Pancreas (tissue), 10 donors: Measurements from ENCODE around the gene SLC43A3. TPM values are rescaled to one million over a fixed set of nuclear protein-coding genes. Genes with fewer than 3 reads are reported as not detected.

Source experiments
- ATAC-seq, 4 donors: fragments of 200-7000 bp; cut with Tn5 transposase; one replicate each; pipeline versions ENCODE4 v1.8.0 to v1.9.1; 2020; ENCODE audit warnings: mild to moderate bottlenecking in 4 of 4, moderate library complexity in 4 of 4
- DNase-seq, 6 donors: peaks; one replicate each; pipeline ENCODE4 v3.0.0-alpha.2; 2020
- FAIRE-seq: peaks from 2 replicates; lab custom pipeline; 2012; peaks lifted over from hg19 to GRCh38; lab: Jason Lieb, UNC
- H3K27ac ChIP-seq, 4 donors: fragments of 200-600 bp; sonication (generic); 1 replicate in 3 of 4; 2 replicates in 1 of 4; pipeline versions ENCODE4 v1.5.0 to v1.8.0; 2020
- H3K27me3 ChIP-seq, 4 donors: fragments of 200-600 bp; one replicate each; pipeline ENCODE4 v1.8.0; 2021
- H3K36me3 ChIP-seq, 3 donors: fragments of 200-600 bp; sonication (generic) in 1 of 3; one replicate each; pipeline versions ENCODE4 v1.5.0 to v1.8.0; 2020 to 2021
- H3K4me1 ChIP-seq, 3 donors: fragments of 200-600 bp; one replicate each; pipeline ENCODE4 v1.8.0; 2021
- H3K4me3 ChIP-seq, 4 donors: fragments of 200-600 bp; sonication (generic) in 2 of 4; one replicate each; pipeline versions ENCODE4 v1.5.0 to v1.8.0; 2020 to 2021
- H3K9me3 ChIP-seq, 4 donors: fragments of 200-600 bp; one replicate each; pipeline ENCODE4 v1.8.0; 2021
- WGBS, 2 donors: extraction: QIAGEN DNeasy Blood & Tissue Kit; methylation state at CpG; one replicate each; pipeline ENCODE4 v1.1.7; 2013; 5-methylcytosine and 5-hydroxymethylcytosine counted together
- intact Hi-C, 3 donors: fragments of 100-400 bp; cut with DNase I; formaldehyde crosslinking; loops; one replicate each; pipeline versions ENCODE4 v1.11.1 to v1.14.2; 2022
- polyA plus RNA-seq, 2 donors: library from polyadenylated mRNA; stranded (reverse); fragments of 200-250 nt; gene quantifications; one replicate each; pipeline ENCODE4 v1.2.3, GENCODE V29; 2013
- total RNA-seq, 6 donors: library from RNA; stranded (reverse); fragmentation: NEBNext Ultra II Directional in 4 of 6; extraction: Animal tissue kit (Norgen Biotek cat#: 25700) in 4 of 6; gene quantifications; one replicate each; pipeline versions ENCODE4 v1.2.1 to v1.2.4, GENCODE V29; 2021 to 2023
- TF ChIP-seq, protein P1 (sequence below), 4 donors: fragments of 200-600 bp; sonication (generic) in 3 of 4; IDR thresholded peaks; one replicate each; pipeline versions ENCODE4 v1.5.0 to v1.8.0; 2021; ENCODE audit warnings: antibody characterized with exemption in 4 of 4
- donor health status: healthy with polysubstance abuse.
- donor health status: DM: no; HTN: no; CAD: no; lungs with moderate emphysema.
- donor health status: DM: no; HTN: no; CAD: no.
- donor health status: control.
- donor health status: control.
- donor health status: Bipolar disorder and iron deficiency.
- donor health status: DM: yes; HTN: yes; CAD: no.
- donor health status: DM: no; HTN: no; CAD: no.
- donor health status: DM: no; HTN: no; CAD: no.
- donor health status: DM: yes; HTN: yes; CAD: no.

Gene SLC43A3
- total and polyA plus RNA-seq, 8 donors = 6.7 to 34.9 (median 13.7) TPM

DNA sequence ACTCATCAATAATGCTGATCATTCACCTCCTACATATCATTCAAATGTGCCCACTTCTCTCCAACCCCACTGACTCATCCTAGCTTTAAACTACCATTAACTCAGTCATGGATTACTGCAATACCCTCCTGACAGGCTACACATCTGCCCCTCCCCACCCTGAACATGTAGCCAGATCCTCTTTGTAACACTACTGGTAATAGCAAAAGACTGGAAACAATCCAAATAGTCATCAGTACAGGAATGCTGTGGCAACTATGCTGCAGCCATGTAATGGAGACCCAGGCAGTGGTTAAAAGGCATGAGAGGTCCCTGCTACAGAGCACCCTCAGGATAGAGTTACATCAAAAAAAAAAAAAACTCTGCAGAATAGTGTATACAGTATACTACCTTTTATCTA lies 16.6 kb downstream of the SLC43A3 start:
- H3K27me3 ChIP-seq = no peaks in the 10 kb centered on the region
- TF ChIP-seq, protein P1, sequence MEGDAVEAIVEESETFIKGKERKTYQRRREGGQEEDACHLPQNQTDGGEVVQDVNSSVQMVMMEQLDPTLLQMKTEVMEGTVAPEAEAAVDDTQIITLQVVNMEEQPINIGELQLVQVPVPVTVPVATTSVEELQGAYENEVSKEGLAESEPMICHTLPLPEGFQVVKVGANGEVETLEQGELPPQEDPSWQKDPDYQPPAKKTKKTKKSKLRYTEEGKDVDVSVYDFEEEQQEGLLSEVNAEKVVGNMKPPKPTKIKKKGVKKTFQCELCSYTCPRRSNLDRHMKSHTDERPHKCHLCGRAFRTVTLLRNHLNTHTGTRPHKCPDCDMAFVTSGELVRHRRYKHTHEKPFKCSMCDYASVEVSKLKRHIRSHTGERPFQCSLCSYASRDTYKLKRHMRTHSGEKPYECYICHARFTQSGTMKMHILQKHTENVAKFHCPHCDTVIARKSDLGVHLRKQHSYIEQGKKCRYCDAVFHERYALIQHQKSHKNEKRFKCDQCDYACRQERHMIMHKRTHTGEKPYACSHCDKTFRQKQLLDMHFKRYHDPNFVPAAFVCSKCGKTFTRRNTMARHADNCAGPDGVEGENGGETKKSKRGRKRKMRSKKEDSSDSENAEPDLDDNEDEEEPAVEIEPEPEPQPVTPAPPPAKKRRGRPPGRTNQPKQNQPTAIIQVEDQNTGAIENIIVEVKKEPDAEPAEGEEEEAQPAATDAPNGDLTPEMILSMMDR (IDR thresholded peaks at IDR 0.05) = no peak
- FAIRE-seq (no peak), ATAC-seq (no peak), DNase-seq (no peak)
- no peak overlapping the region for H3K4me3 ChIP-seq
- H3K4me1 ChIP-seq = peaks cover 0 to 6% (median 0%) of the 10 kb centered on the region in 3 donors
- H3K27ac ChIP-seq = no peak overlapping the region
- peaks cover 0 to 6% (median 0%) of the 10 kb centered on the region in 3 donors for H3K36me3 ChIP-seq
- intact Hi-C loops = no loop called here
- no peaks in the 10 kb centered on the region for H3K9me3 ChIP-seq

DNA sequence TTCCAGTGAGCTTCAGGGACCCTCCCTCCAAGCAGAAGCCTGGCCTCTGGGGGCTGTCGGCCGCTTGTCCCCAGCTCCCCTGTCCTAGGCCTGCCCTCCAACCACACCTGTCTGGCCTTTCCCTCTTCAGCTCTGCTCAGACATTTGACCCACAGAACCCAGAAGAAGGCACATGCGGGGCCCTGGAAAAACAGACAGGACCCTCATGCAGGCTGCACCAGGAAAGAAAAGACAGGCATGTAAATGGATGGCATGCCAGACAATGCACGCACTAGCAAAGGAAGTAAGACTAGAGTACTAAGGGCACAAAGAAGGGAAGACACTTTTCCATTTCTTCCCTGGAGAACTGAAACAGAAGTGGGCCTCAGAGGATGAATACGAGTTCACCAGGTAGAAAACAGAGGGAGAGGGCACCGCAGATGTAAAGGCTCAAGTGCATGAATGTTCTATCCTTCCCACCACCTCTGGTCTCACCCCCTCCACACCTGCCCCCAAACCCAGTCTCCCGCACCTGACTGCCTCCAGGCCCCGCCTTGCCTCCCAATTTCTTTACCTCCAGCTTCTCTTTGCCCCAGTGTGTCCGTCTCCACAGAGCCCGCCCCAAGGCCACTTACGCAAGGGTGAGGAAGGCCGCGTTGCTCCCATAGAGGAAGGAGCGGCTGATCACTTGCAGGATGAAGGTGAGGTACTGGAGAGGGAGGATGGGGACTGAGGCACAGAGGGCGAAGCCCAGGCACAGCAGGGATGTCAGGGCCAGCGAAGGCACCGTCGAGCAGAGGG lies 17.4 kb downstream of the SLC43A3 start:
- Histone ChIP-seq H3K9me3 (no peaks in the 10 kb centered on the region), H3K27me3 (no peaks in the 10 kb centered on the region), H3K27ac (no peak overlapping the region), H3K36me3 (no peaks in the 10 kb centered on the region), H3K4me1 (peaks cover 0 to 6% (median 0%) of the 10 kb centered on the region in 3 donors), H3K4me3 (no peak overlapping the region)
- no peak for DNase-seq
- FAIRE-seq = no peak
- no peak for ATAC-seq
- intact Hi-C loops = loop anchor here in 1 of 3 donors (10.0 kb wide), 1 partner anchor 65 kb away; no protein-coding TSS in a partner anchor
- TF ChIP-seq, protein P1 (IDR thresholded peaks at IDR 0.05) = no peak
- 95 to 97% methylated on average over 16 to 18 of the region's 18 CpGs for WGBS, 2 donors

DNA sequence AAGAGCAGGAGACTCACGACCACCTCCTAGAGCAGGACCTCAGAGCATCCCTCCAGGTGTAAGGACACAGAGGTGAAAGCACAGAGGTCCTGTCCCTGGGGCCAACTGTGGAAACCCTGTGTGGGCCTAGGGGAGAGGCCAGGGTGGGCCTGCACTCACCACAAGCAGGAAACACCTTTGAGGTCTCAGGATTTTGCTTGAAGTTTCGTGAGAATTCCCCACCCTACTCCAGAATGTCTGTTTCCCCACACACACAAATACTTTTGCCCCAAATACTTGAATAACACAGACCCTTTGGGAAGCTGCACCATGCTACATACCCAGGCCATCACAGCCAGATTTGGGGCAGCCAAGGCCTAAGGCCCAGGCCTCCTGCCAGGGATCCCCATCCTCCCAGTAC lies 18.1 kb downstream of the SLC43A3 start:
- no peak for FAIRE-seq

DNA sequence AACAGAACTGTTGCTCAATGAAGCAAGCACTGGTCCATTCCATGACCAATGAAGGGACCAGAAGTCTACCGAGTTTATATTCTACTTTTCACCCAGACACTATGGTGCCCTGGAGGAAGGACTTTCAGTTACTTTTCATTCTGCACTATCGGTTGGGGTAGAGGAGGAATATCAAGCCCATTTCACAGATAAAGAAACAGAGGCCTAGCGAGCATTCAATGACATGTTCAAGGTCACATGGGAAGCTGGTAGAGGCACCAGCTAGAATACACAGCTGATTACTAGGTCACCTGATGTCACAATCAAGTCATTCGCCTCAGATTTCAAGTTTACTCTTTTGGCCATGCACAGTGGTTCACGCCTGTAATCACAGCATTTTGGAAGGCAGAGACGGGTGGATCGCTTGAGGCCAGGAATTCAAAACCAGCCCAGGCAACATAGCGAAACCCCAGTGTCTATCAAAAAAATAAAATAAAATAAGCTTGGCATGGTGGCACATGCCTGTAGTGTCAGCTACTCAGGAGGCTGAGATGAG lies 18.9 kb downstream of the SLC43A3 start:
- Histone ChIP-seq H3K27me3 (no peaks in the 10 kb centered on the region), H3K4me1 (peaks cover 0 to 6% (median 0%) of the 10 kb centered on the region in 3 donors), H3K36me3 (no peaks in the 10 kb centered on the region), H3K9me3 (no peaks in the 10 kb centered on the region), H3K4me3 (no peak overlapping the region), H3K27ac (no peak overlapping the region)
- ATAC-seq (no peak), FAIRE-seq (no peak), DNase-seq (no peak)
- intact Hi-C loops = loop anchor here in 1 of 3 donors (10.0 kb wide), 1 partner anchor 63 kb away; no protein-coding TSS in a partner anchor
- TF ChIP-seq, protein P1 (IDR thresholded peaks at IDR 0.05) = no peak
- whole genome bisulfite sequencing, 2 donors = 93 to 95% methylated on average over 8 of the region's 8 CpGs

More for the DNA sequence above, 18.1 kb downstream of the SLC43A3 start:
- DNase-seq = no peak
- H3K36me3 ChIP-seq = no peaks in the 10 kb centered on the region
- peaks cover 0 to 6% (median 0%) of the 10 kb centered on the region in 3 donors for H3K4me1 ChIP-seq
- ATAC-seq = no peak
- TF ChIP-seq, protein P1 (IDR thresholded peaks at IDR 0.05) = no peak
- H3K27ac ChIP-seq = no peak overlapping the region
- intact Hi-C loops = loop anchor here in 1 of 3 donors (10.0 kb wide), 1 partner anchor 64 kb away; no protein-coding TSS in a partner anchor
- no peaks in the 10 kb centered on the region for H3K27me3 ChIP-seq
- 71% methylated on average over 2 of the region's 2 CpGs for WGBS, 2 donors
- H3K4me3 ChIP-seq = no peak overlapping the region
- H3K9me3 ChIP-seq = no peaks in the 10 kb centered on the region
